ENCODE data around the gene PDE2A.

PDE2A gene

GRCh38 chr11:72655896-72656464 is 18.2 kb downstream of the PDE2A start:
- Histone ChIP-seq H3K4me2 (ENCODE audit: low read length) (no peak overlapping the region), H3K27me3 (ENCODE audit: low read depth, low read length) (peaks cover 23% of the 10 kb centered on the region), H3K9me3 (ENCODE audit: insufficient read depth, low read length) (no peaks in the 10 kb centered on the region), H3K4me3 (ENCODE audit: low read length) (no peak overlapping the region), H3K9ac (ENCODE audit: low read length) (no peak overlapping the region), H2AFZ (ENCODE audit: low read depth, low read length) (no peak overlapping the region), H3K4me1 (ENCODE audit: low read length) (no peaks in the 10 kb centered on the region), H3K27ac (ENCODE audit: low read length) (no peak overlapping the region), H3K36me3 (replicated peaks; ENCODE audit: low read depth, low read length) (no peaks in the 10 kb centered on the region), H3K79me2 (ENCODE audit: low read length) (no peaks in the 10 kb centered on the region), H4K20me1 (ENCODE audit: insufficient read depth, low read length) (no peaks in the 10 kb centered on the region)
- TF ChIP-seq EZH2phosphoT487 (IDR thresholded peaks at IDR 0.05; ENCODE audit: low read depth) (no peak), CTCF (IDR thresholded peaks at IDR 0.05; ENCODE audit: low read depth, low read length) (no peak)

- Histone ChIP-seq H3K27ac (ENCODE audit: low read length) (no peak overlapping the region), H3K4me1 (ENCODE audit: low read length) (no peaks in the 10 kb centered on the region), H3K4me3 (ENCODE audit: low read length) (no peak overlapping the region), H3K4me2 (ENCODE audit: low read length) (no peak overlapping the region), H3K27me3 (ENCODE audit: low read depth, low read length) (peaks cover 15% of the 10 kb centered on the region), H3K9ac (ENCODE audit: low read length) (no peak overlapping the region), H3K36me3 (replicated peaks; ENCODE audit: low read depth, low read length) (no peaks in the 10 kb centered on the region), H3K9me3 (ENCODE audit: insufficient read depth, low read length) (no peaks in the 10 kb centered on the region), H3K79me2 (ENCODE audit: low read length) (no peaks in the 10 kb centered on the region), H4K20me1 (ENCODE audit: insufficient read depth, low read length) (no peaks in the 10 kb centered on the region), H2AFZ (ENCODE audit: low read depth, low read length) (no peak overlapping the region)
- TF ChIP-seq CTCF (IDR thresholded peaks at IDR 0.05; ENCODE audit: low read depth, low read length): no peak
- TF ChIP-seq EZH2phosphoT487 (IDR thresholded peaks at IDR 0.05; ENCODE audit: low read depth): no peak
These were observed 19.2 kb downstream of the PDE2A start for GRCh38 chr11:72655014-72655413.

- Histone ChIP-seq H3K36me3 (replicated peaks; ENCODE audit: low read depth, low read length) (no peaks in the 10 kb centered on the region), H2AFZ (ENCODE audit: low read depth, low read length) (no peak overlapping the region), H3K27ac (ENCODE audit: low read length) (no peak overlapping the region), H3K27me3 (ENCODE audit: low read depth, low read length) (peaks cover 3% of the 10 kb centered on the region), H3K79me2 (ENCODE audit: low read length) (no peaks in the 10 kb centered on the region), H3K4me3 (ENCODE audit: low read length) (no peak overlapping the region), H4K20me1 (ENCODE audit: insufficient read depth, low read length) (no peaks in the 10 kb centered on the region), H3K4me2 (ENCODE audit: low read length) (no peak overlapping the region), H3K9ac (ENCODE audit: low read length) (no peak overlapping the region), H3K9me3 (ENCODE audit: insufficient read depth, low read length) (no peaks in the 10 kb centered on the region), H3K4me1 (ENCODE audit: low read length) (no peaks in the 10 kb centered on the region)
- TF ChIP-seq CTCF (IDR thresholded peaks at IDR 0.05; ENCODE audit: low read depth, low read length) (no peak), EZH2phosphoT487 (IDR thresholded peaks at IDR 0.05; ENCODE audit: low read depth) (no peak)
These were observed 20.6 kb downstream of the PDE2A start for GRCh38 chr11:72653649-72654048.

- H3K27ac ChIP-seq (ENCODE audit: low read length): no peak overlapping the region
- H3K4me2 ChIP-seq (ENCODE audit: low read length): no peak overlapping the region
- H2AFZ ChIP-seq (ENCODE audit: low read depth, low read length): no peak overlapping the region
- H3K4me3 ChIP-seq (ENCODE audit: low read length): no peak overlapping the region
- TF ChIP-seq EZH2phosphoT487 (IDR thresholded peaks at IDR 0.05; ENCODE audit: low read depth) (no peak), CTCF (IDR thresholded peaks at IDR 0.05; ENCODE audit: low read depth, low read length) (no peak)
- no peaks in the 10 kb centered on the region for H3K4me1 ChIP-seq (ENCODE audit: low read length)
- H3K9me3 ChIP-seq (ENCODE audit: insufficient read depth, low read length): no peaks in the 10 kb centered on the region
- no peaks in the 10 kb centered on the region for H4K20me1 ChIP-seq (ENCODE audit: insufficient read depth, low read length)
- no peak overlapping the region for H3K9ac ChIP-seq (ENCODE audit: low read length)
- H3K36me3 ChIP-seq (replicated peaks; ENCODE audit: low read depth, low read length): no peaks in the 10 kb centered on the region
- no peaks in the 10 kb centered on the region for H3K79me2 ChIP-seq (ENCODE audit: low read length)
- H3K27me3 ChIP-seq (ENCODE audit: low read depth, low read length): no peaks in the 10 kb centered on the region
These were observed 21.2 kb downstream of the PDE2A start for GRCh38 chr11:72652873-72653630.
